HG02885 (cell line): ENCODE data around the gene ALOX12.
A peak's percentile ranks its signal among the peaks of the same experiment; 100 is the strongest.

ENCODE experiments used
- ATAC-seq: cut with Tn5 transposase; IDR thresholded peaks from one replicate; pipeline ENCODE4 v1.9.1; 2021; ENCODE audit warnings: mild to moderate bottlenecking; ENCODE audit not compliant: unreplicated experiment, poor library complexity

ALOX12 gene

DNA sequence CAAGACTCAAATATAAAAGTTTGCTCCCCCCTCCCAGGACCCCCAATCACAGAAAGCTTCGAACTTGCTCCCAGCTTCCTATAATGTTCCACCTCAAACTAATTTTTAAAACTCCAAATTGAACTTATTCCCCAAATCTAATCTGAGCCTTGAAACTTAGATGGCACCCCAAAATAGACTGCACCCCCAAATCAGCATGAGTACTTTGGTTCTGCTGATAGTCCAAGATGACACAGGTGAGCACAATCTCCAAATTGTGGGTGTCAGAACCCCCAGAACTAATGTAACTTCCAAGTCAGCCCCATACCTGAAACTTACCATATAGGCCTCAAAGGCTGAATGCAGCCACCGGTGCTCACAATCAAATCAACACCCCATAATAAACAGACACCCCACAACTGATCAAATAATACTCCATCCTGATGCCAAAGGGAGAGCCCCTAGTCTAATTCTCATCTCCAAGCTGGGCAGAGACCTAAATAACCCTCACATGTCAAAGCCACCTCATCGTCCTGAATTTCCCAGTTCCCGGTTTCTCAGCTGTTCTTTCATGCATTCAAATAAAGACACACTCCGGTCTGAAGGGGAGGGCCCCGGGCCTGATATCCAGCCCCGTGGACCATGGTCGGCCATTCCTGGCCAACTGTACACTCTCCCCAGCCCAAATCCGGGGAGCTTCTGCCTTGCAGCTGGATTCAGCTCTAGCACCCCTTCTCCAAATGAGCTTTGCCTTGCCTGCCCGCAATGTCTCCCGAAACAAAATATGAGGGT is 25.2 kb downstream of the ALOX12 start:
- no peak for ATAC-seq

DNA sequence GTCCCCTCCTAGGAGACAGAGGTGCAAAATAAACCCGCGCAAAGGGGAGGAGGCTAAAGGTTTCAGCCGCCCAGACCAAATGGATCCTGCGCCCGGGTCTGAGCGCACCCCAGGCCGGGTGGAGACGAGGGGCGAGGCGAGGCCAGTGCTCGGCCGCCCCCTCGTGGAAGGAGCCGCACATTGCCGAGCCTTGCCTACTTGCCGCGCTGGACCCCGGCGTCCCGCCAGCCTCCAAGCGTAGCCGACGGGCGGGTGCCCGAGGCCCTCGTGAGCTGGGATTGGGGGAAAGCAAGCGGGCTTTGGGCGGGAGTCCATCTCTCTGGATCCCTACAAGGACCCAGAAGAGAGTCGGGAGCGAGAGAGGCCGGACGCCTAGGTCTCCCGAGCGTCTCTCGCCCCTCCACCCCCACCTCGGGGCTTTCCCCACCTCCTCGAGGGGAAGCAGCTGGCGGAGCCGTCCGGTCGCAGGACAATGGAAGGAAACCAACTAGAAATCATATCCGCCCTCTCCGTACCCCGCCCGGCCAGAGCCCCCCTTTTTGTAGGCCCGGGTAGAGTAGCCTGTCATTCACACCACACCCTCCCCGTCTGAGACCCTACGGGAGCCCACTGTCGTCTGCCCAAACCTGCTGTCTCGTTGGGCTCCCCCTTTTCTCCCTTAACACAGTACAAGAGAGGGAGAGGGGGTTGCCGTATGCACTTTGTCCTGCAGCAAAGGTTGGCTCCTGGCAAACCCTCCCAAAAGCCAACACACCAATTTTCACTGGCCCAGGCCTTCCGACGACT is 26.3 kb downstream of the ALOX12 start:
- ATAC-seq = peak; percentile 84

DNA sequence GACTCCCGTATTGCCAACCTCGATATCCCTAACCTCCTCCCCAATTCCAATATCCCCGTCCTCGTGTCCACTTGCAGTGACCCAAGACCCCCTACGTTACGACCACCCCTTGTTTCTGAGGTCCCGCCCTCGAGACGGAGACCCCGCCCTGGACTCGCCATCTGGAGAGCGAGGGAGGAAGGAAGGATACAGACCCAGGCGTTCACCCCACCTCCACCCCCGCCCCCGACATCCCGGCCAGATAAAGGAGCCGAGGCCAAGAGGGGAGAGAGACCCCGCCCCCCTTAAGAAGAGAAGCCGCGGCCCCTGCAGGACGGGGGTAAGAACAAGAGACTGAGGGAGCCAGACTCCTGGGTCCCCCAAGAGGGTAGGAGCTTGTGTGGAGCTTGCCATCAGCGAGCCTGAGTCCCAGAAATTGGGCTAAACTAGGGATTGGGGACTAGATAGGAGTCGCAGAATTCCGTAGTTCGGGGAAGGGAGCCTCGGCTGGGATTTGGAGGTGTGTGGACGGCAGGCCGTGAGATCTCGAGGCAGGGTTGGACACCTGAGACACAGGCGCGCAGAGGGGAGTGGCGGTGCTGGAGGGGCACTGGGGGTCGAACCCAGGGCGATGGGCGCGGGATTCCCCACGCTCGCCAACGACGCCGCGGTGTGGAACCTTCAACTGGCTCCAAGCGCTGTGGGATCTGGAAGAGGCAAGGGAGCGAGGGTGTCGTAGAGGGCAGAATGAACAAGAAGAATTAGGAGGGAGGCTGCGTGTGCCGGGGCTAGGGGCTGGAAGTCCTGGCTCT is 27.1 kb downstream of the ALOX12 start, which contains the start of gene BCL6B:
Gene BCL6B (plus strand): TSS at position 270 of the 791 bp plus-strand sequence. CDS start 622 bp downstream, outside the sequence.
- no peak for ATAC-seq

DNA sequence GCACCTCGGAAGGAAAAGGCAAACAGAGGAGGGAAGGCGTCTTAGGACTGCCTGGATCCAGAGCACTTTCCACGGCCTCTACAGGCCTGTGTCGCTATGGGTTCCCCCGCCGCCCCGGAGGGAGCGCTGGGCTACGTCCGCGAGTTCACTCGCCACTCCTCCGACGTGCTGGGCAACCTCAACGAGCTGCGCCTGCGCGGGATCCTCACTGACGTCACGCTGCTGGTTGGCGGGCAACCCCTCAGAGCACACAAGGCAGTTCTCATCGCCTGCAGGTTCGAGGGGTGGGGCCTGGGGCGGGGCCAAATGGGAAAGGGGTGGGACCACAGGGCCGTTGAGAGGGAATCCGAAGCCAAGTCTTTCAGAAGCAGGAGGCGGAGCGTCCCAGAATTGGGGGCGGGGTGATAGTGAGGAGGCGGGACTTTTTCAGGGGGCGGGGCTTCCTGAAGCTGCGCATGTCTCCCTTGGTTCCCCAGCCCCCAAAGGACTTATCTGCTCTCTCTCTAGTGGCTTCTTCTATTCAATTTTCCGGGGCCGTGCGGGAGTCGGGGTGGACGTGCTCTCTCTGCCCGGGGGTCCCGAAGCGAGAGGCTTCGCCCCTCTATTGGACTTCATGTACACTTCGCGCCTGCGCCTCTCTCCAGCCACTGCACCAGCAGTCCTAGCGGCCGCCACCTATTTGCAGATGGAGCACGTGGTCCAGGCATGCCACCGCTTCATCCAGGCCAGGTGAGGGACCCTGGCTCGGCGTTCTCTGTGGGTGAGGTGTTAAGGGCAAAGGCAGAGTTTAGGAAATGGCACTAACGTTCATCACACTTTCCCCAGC is 27.9 kb downstream of the ALOX12 start:
- ATAC-seq = no peak

DNA sequence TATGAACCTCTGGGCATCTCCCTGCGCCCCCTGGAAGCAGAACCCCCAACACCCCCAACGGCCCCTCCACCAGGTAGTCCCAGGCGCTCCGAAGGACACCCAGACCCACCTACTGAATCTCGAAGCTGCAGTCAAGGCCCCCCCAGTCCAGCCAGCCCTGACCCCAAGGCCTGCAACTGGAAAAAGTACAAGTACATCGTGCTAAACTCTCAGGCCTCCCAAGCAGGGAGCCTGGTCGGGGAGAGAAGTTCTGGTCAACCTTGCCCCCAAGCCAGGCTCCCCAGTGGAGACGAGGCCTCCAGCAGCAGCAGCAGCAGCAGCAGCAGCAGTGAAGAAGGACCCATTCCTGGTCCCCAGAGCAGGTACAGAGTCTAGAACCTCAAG is 28.5 kb downstream of the ALOX12 start:
- ATAC-seq = no peak

DNA sequence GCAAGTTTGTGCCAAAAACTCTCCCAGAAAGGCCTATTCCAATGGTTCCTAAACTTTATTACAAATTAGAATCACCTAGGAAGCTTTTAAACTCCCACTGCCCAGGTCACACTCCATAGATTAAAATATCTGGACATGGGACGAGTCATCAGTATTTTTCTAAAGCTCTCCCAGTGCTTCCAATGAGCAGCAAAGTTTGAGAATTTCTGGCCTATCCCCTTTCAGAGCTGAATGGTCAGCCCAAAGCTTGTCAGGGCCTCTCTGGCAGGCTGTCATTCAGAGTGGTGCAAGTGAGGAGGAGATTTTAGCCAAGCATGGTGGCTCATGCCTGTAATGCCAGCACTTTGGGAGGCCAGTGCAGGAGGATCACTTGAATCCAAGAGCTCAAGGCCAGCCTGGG is 29.4 kb downstream of the ALOX12 start:
- ATAC-seq = no peak

DNA sequence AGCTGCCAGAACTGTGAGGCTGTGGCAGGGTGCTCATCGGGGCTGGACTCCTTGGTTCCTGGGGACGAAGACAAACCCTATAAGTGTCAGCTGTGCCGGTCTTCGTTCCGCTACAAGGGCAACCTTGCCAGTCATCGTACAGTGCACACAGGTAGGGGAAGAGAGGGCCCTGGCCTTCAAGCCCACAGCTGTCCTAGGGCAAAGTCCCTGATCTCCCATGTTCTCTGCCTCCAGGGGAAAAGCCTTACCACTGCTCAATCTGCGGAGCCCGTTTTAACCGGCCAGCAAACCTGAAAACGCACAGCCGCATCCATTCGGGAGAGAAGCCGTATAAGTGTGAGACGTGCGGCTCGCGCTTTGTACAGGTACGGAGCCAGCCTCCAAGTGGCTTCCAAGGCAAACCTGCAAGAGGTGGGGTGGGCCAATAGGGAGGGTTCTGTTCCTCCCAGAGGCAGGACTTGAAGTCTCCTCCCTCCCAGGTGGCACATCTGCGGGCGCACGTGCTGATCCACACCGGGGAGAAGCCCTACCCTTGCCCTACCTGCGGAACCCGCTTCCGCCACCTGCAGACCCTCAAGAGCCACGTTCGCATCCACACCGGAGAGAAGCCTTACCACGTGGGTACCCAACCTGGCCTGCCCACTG is 30.7 kb downstream of the ALOX12 start:
- no peak for ATAC-seq

DNA sequence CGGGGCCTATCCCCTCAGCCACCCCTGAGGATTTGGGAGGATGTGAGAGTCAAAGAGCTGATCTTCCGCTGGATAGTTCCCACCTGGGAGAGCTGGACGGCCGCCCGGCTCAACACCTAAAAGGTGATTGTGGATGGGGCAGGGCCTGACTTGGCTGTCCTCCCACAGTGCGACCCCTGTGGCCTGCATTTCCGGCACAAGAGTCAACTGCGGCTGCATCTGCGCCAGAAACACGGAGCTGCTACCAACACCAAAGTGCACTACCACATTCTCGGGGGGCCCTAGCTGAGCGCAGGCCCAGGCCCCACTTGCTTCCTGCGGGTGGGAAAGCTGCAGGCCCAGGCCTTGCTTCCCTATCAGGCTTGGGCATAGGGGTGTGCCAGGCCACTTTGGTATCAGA is 31.5 kb downstream of the ALOX12 start:
- no peak for ATAC-seq

DNA sequence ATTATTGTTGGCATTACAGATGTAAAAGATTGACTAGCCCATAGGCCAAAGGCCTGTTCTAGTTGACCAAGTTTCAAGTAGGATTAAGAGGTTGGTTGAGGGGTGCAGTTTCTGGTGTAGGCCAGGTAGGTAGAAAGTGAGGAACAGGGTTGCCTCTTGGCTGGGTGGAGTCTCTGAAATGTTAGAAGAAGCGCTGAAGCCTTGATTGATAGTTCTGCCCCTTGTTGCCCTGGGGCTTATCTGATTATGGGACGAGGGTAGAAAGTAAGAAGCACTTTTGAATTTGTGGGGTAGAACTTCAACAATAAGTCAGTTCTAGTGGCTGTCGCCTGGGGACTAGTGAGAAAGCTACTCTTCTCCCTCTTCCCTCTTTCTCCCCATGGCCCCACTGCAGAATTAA is 33.2 kb downstream of the ALOX12 start:
- no peak for ATAC-seq

DNA sequence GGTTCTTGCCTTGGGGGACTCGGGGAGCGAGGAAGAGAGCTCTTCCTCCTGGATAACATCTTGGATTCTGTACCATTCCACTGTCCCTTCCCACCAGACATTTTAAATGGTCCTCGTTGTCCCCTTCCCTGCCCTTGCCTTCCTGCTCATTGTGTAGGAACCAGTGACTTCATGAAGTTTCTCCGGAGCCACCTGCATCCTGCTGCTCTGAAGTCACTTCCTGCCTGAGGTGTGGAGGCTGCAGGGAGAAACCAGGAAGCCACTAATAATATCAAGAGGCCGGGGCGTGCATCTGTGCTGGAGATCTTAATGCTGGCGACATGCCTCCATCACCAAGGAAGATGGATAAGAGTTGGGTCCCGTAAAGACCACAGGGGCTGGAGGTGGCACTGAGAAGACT is 33.8 kb downstream of the ALOX12 start:
- no peak for ATAC-seq

DNA sequence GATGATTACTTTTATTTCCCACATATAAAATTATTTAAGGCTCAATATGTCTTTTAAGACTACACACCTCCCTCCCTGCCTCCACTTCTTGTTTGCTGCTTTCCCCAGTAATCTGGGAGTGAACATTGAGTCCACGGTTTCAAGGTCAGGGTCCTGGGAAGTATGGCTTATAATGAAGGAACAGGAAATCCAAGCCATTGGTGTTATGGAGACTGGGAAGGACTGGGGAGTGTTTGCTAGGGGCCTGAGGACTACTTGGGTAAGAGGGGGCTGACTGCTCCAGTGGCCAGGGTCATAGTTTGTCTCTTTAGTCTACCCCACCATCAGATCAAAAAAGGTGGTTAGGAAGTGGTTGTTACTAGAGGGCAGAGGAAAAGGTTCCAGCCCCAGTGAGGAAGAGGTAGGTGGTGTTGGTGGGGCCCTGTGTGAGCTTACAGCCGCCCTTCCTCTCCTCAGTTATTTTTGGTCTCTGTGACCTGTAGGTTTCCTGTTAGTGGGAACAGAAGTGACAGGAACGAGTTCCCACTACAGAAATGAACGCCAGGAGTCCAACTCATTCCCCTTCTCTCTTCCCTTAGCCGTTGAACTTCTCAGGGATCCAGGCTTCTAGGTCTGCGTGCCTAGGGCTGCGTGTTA is 39.2 kb downstream of the ALOX12 start:
- ATAC-seq = no peak

DNA sequence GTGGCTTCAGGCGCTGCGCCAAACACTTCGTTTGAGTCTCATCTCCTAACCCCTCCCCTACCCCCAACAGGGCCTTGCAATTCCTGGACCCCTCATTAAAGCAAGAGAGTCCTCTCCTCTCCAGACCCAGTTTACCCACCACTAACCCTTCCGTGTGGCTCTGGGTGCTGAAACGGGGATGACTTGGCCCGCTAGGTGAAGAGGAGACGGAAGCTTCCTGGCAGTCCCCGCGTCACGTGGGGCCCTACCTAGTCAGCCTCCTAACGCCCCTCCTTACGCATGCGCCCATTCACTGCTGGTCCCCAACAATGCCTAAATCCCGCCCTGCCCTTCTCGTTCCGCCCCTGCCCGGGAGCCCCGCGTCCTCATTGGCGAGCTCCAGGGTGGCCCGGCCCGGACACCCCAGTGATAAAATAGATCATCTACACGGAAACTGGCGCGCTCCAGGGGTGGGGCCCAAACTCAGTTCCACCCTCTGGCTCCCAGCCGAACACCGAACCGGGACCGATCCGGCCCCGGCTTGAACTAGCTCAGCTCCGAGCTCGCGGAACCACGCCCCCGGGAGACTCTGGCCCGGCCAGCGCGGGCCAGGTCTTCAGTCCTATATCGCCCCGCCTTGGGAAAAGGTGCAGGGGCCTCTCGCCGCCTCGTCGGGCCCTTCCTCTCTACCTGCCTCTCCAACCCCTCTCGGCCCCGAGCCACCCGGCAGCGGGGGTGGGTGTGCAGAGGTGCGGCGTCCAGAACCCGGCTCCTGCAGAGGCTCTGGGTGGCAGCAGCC is 39.9 kb downstream of the ALOX12 start, which contains the start of gene SLC16A13:
Gene SLC16A13 (plus strand): TSS at position 425 of the 778 bp plus-strand sequence. CDS start 368 bp downstream, outside the sequence.
- ATAC-seq = peak; percentile 95

DNA sequence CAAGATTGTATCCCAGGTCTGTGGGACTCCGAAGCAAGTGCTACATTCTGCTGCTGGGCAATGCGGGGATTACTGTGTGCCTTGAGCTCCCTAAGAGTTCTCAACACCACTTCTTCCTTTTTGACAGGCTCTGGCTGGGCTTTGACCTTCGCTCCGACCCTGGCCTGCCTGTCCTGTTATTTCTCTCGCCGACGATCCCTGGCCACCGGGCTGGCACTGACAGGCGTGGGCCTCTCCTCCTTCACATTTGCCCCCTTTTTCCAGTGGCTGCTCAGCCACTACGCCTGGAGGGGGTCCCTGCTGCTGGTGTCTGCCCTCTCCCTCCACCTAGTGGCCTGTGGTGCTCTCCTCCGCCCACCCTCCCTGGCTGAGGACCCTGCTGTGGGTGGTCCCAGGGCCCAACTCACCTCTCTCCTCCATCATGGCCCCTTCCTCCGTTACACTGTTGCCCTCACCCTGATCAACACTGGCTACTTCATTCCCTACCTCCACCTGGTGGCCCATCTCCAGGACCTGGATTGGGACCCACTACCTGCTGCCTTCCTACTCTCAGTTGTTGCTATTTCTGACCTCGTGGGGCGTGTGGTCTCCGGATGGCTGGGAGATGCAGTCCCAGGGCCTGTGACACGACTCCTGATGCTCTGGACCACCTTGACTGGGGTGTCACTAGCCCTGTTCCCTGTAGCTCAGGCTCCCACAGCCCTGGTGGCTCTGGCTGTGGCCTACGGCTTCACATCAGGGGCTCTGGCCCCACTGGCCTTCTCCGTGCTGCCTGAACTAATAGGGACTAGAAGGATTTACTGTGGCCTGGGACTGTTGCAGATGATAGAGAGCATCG is 42.4 kb downstream of the ALOX12 start:
- ATAC-seq = no peak

DNA sequence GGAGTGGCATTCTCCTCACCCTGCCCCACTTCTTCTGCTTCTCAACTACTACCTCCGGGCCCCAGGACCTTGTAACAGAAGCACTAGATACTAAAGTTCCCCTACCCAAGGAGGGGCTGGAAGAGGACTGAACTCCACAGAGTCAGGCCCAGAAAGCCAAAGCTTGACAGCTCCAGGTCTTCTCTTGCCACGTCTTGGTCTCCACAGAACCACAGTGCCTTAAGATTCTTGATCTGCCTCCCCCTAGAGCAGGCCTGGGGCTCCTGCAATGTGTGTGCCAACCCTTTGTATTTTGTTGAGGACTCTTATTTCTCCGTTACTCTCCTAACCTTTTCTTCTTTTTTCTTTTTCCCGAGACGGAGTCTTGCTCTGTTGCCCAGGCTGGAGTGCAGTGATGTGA is 44.0 kb downstream of the ALOX12 start:
- ATAC-seq = no peak

DNA sequence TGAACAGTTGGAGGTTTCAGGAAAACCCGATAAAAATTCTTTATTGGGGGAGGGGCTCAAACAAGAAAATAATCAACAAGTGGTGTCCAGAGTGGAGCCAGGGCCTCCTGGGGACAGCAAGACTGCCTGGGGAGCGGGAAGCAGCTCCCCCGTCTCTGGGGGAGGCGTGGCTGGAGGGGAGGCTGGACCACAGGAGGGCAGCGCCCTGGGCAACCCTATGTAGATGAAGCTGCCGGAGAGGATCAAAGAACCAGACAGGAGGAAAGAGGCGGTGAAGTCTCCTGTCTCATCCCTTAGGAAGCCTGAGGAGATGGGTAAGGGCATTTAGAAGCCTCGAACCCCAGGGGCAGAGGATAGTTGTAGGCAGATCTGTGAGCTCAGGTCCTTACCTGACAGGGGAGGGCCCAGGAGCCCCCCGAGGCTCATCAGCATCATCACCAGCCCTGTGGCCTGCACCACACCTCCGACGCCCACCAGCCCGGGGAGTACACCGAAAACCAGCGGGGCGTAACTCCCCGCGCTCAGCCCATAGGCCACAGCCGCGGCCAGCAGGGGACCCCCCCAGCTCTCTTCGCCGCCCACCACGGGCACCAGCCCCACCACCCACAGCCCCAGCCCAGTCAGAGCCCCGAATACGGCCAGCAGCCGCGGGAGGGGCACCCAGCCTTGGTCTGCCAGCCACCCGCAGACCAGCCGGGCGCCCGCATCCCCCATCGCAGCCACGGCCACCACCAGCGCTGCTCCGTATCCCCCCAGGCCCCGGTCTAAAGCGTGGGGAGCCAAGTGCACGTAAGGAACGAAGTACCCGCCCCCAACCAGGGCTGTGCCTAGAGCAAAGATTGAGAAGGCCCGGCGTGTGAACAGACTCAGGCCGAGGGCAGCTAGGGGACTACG is 46.0 kb downstream of the ALOX12 start:
- ATAC-seq = no peak

DNA sequence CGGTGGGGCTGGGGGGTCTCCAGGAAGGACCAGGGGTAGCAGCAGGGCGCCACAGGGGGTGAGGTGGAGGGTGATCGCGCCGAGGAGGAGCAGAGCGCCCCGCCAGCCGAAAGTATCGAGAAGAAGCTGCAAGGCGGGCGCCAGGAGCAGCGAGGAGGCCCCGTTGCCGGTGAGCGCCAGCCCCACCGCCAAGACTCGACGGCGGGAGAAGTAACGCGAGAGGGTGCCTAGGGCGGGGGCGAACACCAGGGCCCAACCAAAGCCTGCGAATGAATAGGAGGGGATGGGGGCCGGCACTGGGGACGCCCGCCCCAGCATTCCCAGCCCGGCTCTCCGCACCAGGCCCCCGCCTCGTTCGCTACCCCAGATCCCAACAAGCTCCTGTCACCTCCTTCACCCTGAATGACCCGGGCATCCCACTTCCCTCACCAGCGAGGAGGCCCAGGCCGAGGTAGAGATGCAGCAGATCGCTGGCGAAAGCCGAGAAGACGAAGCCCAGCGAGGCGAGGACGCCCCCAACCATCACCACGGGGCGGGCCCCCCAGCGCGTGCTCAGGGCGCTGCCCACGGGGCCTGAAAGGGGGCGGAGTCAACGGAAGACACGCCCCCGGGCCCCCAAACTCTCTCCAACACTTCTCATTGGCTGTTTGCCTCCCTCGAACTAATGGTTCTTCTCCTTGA is 46.8 kb downstream of the ALOX12 start:
- no peak for ATAC-seq
